GM21825 (cell line): ENCODE data around the gene ATP2B3.

Experiments used
- ATAC-seq: cut with Tn5 transposase; IDR thresholded peaks from one replicate; pipeline ENCODE4 v1.9.1; 2021; ENCODE audit warnings: mild to moderate bottlenecking, moderate library complexity; ENCODE audit not compliant: unreplicated experiment

ATP2B3 gene

DNA sequence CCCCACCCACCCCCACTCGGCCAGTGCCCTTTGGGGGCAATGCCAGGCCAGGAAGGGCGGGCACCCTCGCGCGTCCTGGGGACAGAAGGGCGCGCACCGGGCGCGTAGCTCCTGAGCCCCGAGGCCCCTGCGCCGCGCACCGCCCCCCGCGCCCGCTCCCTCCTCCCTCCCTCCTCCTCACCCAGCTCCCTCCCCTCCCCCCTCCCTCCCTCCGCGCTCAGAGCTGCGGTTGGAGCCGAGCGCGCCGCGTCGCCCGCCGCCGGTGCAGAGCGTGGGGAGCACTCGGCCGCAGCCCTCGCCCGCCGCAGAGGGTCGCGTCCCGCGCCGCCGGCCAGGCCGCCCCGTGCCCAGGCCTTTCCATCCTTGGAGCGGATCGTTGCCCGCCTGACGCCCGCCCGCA is at the start of gene ATP2B3:
Gene ATP2B3 (plus strand): TSS at position 220 of the 400 bp plus-strand sequence. CDS start 18,606 bp downstream, outside the sequence.
- ATAC-seq = no peak

DNA sequence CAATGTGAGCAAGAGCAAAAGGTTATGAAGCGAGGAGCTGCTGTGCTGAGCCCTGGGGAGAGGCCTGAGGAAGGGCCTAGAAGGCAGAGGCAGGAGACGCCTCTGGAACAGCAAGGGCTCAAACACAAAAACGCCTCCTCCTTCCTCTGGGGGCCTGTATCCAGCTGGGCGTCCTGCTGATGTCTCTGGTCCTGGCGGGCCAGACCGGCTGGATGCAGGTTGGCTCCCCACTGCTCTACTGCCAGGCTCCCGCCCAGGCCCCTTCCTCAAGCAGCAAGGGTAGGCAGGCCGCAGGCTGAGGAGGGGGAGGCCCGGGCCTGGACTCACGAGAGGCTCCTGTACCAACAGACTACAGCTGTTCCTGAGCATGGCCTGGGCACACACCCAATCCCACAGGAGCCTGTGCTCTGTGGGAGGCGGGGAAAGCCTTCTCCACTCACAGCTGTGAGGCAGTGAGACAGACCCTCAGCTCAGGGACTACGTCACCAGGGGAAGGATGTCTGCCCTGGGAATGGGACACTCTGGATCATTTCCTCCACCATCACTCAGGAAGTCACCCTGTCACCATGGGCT is 49.3 kb upstream of the ATP2B3 start:
- no peak for ATAC-seq

DNA sequence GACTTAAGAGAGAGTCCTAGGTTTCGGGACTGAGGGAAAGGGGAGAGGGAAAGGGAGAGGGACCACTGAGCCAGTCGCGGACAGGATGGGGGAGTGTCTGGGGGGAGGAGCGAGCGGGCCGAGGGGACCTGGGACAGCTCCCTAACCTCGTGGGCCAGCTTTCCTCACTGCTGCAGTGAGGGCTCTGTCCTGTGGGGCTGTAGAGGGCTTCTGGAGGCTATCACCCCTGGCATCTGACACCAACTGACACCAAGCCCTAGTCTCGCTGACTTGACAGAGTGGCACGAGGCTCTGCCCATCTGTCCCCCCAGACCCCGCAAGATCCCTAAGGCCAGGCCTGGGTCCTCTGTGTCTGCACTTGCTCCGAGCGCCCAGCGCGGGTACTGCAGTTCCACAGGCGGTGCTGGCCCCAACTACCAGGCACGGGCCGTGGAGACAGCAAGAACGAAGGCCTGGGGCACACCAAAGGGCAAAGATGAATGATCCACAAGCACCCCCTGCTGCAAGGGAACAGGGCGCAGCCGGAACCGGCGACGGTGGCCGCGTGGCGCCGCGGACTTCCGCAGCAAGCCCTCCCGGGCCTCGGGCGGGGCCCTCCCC is 47.5 kb upstream of the ATP2B3 start:
- ATAC-seq = peak; percentile 30

DNA sequence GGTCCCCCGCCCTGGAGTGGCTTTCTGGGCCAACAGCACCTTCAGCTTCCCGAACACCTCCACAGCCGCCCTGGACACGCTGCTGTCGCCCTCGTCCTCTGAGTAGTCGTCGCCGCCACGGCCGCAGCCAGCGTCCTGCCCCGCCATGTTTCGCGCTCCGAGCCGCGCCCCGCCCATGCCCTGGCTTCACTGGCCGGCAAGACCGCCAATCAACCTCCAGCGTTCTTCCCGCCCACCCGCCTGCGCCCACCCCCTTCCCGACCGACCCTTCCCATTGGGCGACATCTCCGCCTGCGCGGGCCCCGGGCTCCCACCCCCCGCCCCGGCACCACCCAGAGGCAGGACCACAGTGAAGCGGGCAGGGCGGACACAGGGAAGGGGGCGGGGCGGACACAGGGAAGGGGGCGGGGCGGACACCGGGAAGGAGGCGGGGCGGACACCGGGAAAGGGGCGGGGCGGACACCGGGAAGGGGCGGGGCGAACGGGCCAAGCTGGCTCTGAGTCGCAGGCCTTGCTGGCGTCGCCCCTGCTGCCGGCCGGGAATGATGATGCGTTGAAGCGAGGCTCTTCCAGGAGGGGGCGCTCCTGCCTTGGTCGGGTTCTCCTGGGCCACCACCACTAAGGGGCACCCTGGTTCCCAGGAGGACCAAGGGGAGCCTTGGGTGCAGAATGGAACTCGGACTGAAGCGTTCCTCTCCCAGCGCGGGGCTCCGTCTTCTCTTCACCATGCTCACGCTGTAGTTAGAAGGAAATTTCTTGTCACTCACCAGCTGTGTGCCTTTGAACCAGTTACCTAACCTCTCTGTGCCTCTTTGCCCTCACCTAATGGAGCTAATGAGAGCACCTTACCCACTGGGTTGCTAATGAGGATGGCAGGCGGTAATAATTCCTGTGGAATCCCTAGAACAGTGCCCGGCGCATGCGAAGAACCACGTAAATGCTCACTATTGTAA is 46.8 kb upstream of the ATP2B3 start, which contains the start of gene HAUS7:
Gene HAUS7 (minus strand): TSS at position 166 of the 953 bp plus-strand sequence. CDS start 19 bp downstream, at position 147.
- peak; percentile 79 for ATAC-seq

DNA sequence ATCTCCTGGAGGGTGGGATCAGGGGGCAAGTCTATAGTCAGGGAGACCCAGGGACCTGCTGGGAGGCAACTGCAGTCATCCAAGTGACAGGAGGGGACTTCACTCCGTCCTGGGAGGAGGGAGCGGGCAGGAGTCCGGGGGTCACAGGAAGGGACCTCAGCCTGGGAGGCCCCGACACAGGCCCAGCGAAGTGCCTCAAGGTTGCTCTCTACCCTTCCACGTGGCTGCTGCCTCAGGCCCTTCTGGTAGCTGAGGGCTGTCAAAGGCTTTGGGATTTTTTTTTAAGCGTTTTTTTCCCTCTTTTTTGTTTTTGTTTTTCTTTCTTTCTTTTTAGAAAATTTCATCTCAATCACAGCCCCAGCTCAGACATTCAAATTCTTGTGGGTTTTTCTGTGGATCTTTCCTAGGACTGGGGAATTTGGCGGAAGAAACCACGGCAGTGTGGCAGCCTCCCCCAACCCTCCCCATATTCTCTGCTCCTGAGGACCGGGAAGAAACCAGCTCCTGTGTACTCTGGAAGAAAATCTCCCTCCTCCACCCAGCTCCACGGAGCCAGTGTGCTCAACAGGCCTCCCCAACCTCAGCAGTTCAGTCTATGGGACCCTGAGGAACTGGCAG is 45.7 kb upstream of the ATP2B3 start:
- ATAC-seq = no peak

DNA sequence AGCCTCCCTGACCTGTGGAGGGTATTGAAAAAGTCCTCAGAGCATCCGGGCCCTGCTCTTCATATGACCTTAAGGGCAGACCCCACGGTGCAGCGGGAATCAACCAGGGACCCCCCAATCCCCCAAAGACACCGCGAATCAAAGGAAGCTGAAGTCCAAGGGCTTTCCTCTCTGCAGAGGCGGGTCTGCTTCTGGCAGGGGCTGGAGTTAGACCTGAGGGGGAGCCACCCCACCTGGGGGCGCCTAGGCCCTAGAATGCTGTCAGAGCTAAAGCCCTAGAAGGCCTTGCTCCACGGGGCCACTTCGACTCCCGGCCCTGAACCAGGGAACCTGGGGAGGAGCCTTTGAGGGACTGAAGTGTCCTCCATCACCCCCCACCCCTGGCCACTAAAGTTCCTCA is 44.3 kb upstream of the ATP2B3 start:
- no peak for ATAC-seq

DNA sequence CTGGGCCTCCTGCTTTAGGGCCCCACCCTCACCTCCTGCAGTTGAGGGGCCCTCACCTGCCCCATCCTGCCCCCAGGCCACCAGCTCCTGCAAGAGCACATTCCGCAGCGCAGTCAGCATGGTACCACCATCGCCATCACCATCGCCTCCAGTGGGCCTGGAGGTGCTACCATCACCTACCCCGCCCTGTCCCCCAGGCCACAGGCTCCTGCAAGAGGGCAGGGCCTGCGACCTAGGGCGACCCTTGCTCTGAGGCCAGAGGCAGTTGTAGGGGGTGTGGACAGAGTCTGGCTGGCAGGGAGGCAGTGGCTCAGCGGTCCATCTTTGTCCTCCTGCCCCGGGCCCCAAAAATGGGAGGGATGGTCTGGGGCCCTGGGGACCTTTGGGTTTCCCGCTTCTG is 43.2 kb upstream of the ATP2B3 start:
- ATAC-seq = no peak

DNA sequence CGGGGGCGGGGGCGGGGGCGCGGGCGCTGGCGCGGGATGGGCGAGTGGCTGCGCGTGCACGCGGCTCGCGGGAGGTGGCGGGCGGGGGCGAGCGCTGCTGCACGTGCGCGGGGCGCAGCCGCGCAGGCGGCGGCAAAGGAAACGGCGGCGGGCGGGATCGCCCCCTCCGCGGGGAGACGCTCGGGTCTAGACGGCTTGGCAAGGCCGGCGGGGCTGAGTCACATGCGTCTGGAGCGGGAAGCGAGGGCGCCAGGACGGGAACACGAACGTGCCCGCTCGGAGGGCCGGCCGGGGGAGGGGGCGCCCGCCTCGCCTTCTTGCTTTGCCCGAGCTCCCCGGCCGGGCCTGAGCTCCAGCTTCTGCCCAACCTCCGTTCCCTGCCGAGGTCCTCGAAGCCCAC is 42.7 kb upstream of the ATP2B3 start:
- no peak for ATAC-seq

DNA sequence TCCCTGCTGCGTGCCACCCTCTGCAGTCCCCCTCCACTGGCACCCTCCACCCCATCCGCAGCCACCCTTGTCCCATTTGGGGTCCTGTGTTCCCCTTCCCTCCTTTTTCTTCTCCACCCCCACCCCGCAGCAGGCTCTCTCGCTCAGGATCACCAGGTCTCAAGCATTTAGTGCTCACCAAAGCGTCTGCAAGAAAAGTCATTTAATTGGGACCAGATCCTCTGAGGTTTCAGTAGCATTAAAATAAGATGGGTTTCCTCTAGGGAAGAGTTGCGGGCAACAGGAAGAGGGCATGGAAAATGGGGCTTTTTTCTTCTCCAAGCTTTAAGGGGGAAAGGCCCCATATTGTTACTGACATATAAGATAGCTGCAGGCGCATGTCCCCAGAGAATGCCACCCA is 42.2 kb upstream of the ATP2B3 start:
- ATAC-seq = no peak

DNA sequence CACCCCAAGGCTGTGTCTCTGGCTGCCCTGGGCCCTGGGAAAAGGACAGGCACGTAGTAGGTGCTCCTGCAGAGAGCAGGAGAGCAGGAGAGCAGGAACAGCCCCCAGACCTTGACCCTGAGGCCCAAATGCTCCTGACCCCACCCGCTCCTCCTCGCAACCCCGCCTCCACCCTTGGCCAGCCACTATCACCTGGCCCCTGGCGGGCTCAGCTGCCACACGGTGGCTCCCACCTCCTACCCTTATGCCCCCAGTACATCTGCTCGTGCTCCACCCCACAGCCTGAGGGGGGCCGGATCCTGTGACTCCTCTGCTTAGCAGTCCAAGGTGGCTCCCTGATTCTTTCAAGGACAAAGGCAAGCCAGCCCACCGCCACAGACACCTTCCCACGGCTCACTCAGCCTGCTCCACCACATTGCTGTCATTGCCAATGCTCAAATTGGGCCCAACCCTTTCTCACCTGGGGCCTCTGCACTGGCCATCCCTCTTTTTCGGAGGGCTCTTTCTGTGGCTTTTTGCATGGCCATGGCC is 41.6 kb upstream of the ATP2B3 start:
- ATAC-seq = no peak

DNA sequence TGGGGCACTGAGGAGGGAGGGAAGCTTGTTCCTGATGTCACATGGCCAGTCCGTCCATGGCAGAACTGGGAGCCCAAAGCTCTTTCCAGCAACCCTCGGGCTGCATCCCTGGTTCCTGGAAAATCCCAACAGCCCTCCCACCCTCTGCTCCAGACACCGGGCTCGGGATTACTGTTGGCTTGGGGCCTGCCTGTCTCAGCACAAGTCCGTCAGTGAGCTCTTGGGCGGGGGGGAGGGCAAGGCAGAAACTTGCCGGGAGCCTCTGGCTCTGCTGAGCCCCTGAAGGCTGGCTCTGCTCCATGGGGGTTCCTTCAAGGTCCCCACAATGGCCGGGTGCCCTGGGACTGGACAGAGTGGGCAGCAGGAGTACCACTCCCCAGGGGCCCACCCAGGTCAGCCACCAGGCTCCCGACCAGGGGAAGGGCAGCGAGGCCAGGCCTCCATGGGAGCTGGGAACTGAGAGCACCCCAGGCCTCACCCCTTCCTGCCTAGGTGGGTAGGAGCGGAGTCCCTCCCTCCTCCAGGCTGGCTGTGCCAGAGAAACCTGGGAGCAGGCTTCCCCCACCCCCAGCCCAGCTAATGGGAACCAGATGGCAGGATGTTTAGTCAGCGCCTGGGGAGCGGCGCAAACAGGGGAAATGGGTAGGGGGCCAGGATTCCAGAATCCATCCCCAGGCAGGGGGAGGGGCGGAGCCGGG is 40.6 kb upstream of the ATP2B3 start:
- no peak for ATAC-seq

DNA sequence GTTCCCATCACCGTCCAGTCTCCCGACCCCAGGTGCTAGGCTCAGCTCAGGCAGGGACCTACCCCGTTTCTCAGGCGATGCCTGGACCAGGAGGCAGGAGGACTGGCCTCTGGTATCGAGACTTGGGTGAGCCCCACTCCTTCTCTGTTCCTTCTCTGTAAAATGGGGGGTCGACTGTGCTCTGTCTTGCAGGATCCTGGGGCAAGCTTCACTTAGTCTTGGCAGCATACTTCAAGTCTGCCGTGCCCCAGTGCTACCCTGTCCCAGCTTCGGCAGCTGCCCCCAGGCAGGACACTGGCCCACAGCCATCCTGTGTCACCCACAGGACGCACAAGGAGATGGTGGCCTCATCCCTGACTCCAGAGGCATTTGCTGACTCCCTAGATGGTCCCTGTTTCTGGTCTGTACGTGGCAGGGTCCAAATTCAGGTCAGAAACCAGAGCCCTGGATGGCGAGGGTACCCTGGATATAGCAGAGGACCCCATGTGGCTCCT is 40.0 kb upstream of the ATP2B3 start:
- no peak for ATAC-seq

DNA sequence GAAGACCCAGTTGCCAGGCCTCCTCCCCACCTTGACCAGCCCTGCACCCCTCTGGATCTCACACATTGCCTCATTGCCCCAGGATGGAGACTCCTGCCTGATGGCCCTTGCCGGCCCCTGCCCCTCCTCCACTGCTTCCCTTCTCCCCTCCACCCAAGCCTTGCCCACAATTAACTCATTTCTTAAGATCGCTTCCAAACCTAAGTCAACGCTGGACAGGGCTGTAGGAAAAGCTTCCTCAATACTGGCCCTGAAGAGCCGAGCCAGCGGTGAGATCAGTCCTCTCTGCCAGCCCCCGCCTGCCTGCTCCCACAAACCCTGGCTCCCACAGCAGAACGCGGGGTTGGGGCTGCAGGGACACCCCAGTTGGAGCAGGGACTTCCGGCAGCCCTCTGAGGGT is 39.5 kb upstream of the ATP2B3 start:
- ATAC-seq = no peak

DNA sequence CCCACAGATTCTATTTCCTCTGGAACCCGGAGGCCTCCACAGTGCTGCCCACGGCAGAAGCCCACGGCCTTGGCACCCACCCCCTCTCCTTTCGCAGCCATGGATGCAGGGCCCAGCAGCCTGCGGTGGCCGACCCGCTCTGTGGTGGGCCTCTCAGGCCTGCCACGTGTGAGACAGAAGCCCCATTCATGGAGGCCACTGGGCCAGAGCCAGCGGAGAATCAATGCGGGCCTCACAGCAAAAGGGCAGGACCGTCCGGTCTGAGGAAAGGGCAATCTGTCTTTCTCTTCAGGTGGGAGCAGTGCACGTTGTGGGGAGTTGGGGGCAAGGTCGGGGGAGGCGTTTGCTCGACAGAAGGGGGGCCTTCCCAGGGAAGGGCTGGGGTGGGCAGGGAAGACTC is 38.7 kb upstream of the ATP2B3 start:
- ATAC-seq = no peak

DNA sequence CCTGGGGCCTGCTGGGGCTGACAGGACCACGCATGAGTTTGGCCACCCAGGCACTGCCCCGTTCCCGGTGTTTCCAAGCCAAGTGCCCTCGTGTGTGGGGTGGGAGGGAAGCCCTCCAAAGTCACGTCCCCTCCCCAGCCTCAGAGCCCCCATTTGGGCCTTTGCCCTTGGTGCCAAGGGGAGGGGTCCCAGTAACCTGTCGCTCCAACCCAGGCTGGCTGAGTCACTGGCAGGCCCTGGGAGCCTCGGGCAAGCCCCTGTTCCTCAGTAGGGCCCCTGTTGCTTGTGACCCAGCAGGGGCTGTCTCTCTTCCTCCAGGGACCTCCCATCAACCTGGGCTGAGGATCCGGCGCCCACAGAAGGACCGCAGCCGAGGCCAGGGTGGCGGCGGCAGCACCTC is 36.4 kb upstream of the ATP2B3 start:
- no peak for ATAC-seq

DNA sequence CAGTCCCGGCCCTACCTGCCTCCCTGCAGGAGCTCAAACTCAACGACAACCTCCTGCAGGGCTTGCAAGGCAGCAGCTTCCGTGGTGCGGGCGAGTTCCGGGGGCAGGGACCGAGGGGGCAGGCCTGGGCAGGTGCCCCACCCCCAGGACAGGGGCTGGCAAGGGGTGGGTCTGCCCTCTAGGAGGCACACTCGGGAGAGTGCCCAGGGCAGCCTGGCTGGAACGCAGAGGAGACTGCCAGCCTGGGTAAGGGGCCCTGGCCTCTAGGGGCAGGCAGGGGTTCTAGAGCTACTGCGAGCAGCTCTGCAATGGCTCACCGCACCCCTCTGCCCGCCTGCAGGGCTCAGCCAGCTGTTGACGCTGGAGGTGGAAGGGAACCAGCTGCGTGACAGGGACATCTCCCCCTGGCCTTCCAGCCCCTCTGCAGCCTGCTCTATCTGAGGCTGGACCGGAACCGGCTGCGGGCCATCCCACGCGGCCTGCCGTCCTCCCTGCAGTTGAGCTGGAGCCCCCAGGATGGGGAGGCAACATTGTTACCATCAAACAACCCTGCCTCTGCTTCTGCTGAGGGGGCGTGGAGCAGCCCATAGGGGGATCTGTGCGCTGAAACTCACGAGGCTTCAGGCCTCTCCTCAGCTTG is 34.9 kb upstream of the ATP2B3 start:
- no peak for ATAC-seq

DNA sequence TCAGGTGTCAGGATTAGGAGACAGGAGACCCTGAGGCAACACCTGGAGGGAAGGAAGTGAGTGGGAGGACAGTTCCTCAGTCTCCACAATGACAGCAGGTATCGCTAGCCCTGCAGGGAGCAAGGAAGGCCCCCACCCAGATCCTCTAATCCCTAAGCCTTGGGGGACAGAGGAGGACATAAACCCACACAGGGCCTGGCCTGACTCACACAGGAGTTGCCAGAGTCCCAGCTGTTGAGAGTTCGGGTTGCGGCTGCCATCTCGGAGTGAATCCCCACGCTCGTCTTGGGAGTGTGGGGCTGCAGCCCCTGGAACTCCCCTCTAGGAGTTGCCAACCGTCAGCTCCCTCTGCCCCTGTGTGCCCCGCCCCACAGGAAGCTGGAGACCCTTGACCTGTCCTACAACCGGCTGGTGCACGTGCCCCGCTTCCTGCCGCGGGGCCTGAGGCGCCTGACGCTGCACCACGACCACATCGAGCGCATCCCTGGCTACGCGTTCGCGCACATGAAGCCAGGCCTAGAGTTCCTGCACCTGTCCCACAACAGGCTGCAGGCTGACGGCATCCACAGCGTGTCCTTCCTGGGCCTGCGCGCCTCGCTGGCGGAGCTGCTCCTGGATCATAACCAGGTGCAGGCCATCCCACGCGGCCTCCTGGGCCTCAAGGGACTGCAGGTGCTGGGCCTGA is 31.9 kb upstream of the ATP2B3 start:
- no peak for ATAC-seq

DNA sequence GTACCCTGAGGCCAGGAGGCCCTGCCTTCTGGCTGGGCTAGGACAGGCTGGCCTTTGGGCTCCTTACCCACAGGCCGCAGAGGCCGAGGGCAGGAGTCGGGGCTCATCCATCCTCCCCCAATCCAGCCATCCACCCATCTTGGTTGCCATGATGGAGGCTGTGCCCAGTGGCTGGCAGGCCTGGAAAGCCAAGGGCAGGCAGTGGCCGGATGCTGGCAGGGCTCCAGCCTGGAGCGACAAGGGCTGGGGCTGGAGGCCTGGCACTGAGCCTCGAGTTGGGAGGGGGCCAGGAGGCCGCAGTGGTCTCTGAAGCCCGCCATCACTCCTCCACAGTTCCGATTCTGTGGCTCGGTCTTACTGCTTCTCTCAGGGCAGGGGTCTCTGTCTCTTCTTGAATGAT is 31.3 kb upstream of the ATP2B3 start:
- no peak for ATAC-seq

DNA sequence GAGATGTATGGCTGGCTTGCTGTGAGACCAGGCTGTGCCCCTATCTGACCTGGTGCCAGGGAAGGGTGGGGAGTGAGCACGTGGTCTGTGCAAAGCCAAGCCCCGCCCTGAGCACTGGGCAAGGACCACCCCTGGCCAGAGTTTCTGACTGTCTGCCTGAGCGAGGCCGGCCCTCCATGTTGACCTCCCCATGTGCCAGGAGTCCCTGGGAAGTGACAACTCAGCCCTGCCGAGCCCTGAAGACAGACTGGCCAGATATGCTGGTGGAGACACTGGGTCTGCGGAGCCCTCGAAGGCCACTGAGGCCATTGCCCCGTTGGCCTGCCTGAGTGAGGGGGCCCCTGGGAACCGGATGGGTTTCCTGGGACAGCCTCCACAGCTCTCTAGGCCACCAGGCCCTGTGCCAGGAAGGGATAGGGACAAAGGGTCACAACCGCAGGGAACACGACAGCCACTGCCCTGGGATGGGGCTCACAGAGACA is 29.8 kb upstream of the ATP2B3 start:
- no peak for ATAC-seq
